Peyer's patch (tissue), 4 donors: ENCODE results near the gene ASTN1. TPM values are rescaled to one million over a fixed set of nuclear protein-coding genes. Genes with fewer than 3 reads are reported as not detected.

ENCODE experiments used
- DNase-seq, 3 donors: peaks; one replicate each; pipeline ENCODE4 v3.0.0-alpha.2; 2017 to 2019
- H3K27ac ChIP-seq, 4 donors: fragments of 200-600 bp; sonication (generic); one replicate each; pipeline ENCODE4 v1.5.1; 2016 to 2019
- H3K27me3 ChIP-seq, 2 donors: fragments of 200-600 bp; sonication (generic); one replicate each; pipeline ENCODE4 v1.5.1; 2019
- H3K36me3 ChIP-seq, 3 donors: fragments of 200-600 bp; sonication (generic); one replicate each; pipeline ENCODE4 v1.5.1; 2016 to 2019
- H3K4me1 ChIP-seq, 4 donors: fragments of 200-600 bp; sonication (generic); one replicate each; pipeline ENCODE4 v1.5.1; 2016 to 2019
- H3K4me3 ChIP-seq, 4 donors: fragments of 200-600 bp; sonication (generic); 1 replicate in 3 of 4; 2 replicates in 1 of 4; pipeline ENCODE4 v1.5.1; 2016 to 2019; ENCODE audit warnings: mild to moderate bottlenecking in 1 of 4
- H3K9me3 ChIP-seq, 4 donors: fragments of 200-600 bp; sonication (generic); one replicate each; pipeline ENCODE4 v1.5.1; 2016 to 2019; ENCODE audit warnings: mild to moderate bottlenecking in 1 of 4
- POLR2A ChIP-seq, 2 donors: fragments of 450-650 bp; IDR thresholded peaks; one replicate each; pipeline ENCODE4 v1.5.1; 2017; ENCODE audit warnings: antibody characterized with exemption in 2 of 2, mild to moderate bottlenecking in 2 of 2, moderate library complexity in 2 of 2
- total RNA-seq, 4 donors: library from RNA; depleted of rRNA; stranded (reverse); fragments of >200 nt; gene quantifications; one replicate each; pipeline ENCODE4 v1.1.0, GENCODE V29; 2016
- TF ChIP-seq, protein P1 (sequence below), 6 experiments: fragments of 450-650 bp in 4 of 6; fragments of 200-600 bp in 2 of 6; sonication (generic) in 1 of 6; IDR thresholded peaks; one replicate each; pipeline ENCODE4 v1.5.1; 2017 to 2019; ENCODE audit warnings: antibody characterized with exemption in 6 of 6, mild to moderate bottlenecking in 3 of 6, moderate library complexity in 1 of 6

The ASTN1 gene
- total RNA-seq, 4 donors from 2014 or later, result 0.28 TPM; not detected in 3

DNA sequence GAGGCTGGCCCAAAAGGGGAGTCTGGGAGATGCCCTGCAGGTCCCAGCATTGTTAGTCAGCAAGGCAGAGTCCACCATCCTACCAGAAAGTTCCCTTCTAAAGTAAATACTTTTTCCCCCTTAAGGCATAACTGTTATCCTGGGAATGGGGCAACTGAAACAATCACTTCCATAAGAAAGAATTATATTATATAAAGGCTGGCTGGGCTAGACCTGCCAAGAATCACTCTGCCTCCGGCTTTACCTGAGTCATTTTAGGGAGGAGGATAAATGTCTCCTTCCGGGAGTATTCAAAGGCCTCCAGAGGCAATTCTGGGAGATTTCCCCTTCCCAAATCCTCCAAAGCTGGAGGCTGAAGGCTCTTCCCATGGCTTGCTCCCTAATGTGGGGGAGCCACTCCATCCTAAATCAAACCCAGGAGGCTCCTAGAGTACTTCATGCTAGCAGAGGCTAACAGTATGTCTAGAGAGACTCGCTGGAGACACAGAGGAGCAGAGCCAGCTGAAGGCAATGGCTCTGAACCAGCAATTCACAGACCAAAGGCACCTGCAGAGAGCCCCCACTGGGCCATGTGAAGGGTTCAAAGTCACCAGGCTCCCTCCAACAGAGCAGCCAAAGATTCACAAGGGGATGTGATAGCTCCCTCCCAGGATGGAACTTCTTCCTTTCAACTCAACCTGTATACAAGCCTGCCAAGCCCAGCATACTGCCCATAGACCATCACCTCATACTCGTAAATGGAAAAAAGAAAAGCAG lies 116.0 kb downstream of the ASTN1 start:
- no peak for TF ChIP-seq POLR2A (IDR thresholded peaks at IDR 0.05)
- TF ChIP-seq, protein P1, sequence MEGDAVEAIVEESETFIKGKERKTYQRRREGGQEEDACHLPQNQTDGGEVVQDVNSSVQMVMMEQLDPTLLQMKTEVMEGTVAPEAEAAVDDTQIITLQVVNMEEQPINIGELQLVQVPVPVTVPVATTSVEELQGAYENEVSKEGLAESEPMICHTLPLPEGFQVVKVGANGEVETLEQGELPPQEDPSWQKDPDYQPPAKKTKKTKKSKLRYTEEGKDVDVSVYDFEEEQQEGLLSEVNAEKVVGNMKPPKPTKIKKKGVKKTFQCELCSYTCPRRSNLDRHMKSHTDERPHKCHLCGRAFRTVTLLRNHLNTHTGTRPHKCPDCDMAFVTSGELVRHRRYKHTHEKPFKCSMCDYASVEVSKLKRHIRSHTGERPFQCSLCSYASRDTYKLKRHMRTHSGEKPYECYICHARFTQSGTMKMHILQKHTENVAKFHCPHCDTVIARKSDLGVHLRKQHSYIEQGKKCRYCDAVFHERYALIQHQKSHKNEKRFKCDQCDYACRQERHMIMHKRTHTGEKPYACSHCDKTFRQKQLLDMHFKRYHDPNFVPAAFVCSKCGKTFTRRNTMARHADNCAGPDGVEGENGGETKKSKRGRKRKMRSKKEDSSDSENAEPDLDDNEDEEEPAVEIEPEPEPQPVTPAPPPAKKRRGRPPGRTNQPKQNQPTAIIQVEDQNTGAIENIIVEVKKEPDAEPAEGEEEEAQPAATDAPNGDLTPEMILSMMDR (IDR thresholded peaks at IDR 0.05), result no peak
- H3K9me3 ChIP-seq, result no peaks in the 10 kb centered on the region
- no peaks in the 10 kb centered on the region for H3K36me3 ChIP-seq
- H3K4me3 ChIP-seq, result no peak overlapping the region
- H3K27ac ChIP-seq, result no peak overlapping the region
- H3K27me3 ChIP-seq, result no peaks in the 10 kb centered on the region
- no peak for DNase-seq
- H3K4me1 ChIP-seq, result no peaks in the 10 kb centered on the region

- Histone ChIP-seq H3K27ac (no peak overlapping the region), H3K36me3 (no peaks in the 10 kb centered on the region), H3K4me1 (no peaks in the 10 kb centered on the region), H3K27me3 (no peaks in the 10 kb centered on the region), H3K9me3 (no peaks in the 10 kb centered on the region), H3K4me3 (no peak overlapping the region)
- TF ChIP-seq POLR2A (IDR thresholded peaks at IDR 0.05), result no peak
- TF ChIP-seq, protein P1 (IDR thresholded peaks at IDR 0.05), result no peak
- DNase-seq, result no peak
These were observed 119.4 kb downstream of the ASTN1 start for GRCh38 chr1:177045151-177045550.

GRCh38 chr1:177044390-177044789 lies 120.1 kb downstream of the ASTN1 start:
- H3K4me3 ChIP-seq, result no peak overlapping the region
- H3K9me3 ChIP-seq, result no peaks in the 10 kb centered on the region
- TF ChIP-seq POLR2A (IDR thresholded peaks at IDR 0.05), result no peak
- TF ChIP-seq, protein P1 (IDR thresholded peaks at IDR 0.05), result no peak
- no peaks in the 10 kb centered on the region for H3K27me3 ChIP-seq
- no peaks in the 10 kb centered on the region for H3K36me3 ChIP-seq
- no peak overlapping the region for H3K27ac ChIP-seq
- DNase-seq, result no peak
- no peaks in the 10 kb centered on the region for H3K4me1 ChIP-seq

- Histone ChIP-seq H3K4me1 (no peaks in the 10 kb centered on the region), H3K27me3 (no peaks in the 10 kb centered on the region), H3K36me3 (no peaks in the 10 kb centered on the region), H3K9me3 (no peaks in the 10 kb centered on the region), H3K27ac (no peak overlapping the region), H3K4me3 (no peak overlapping the region)
- TF ChIP-seq, protein P1 (IDR thresholded peaks at IDR 0.05), result no peak
- TF ChIP-seq POLR2A (IDR thresholded peaks at IDR 0.05), result no peak
- DNase-seq, result no peak
These were observed 120.9 kb downstream of the ASTN1 start for GRCh38 chr1:177043597-177043996.

- TF ChIP-seq, protein P1 (IDR thresholded peaks at IDR 0.05), result no peak
- TF ChIP-seq POLR2A (IDR thresholded peaks at IDR 0.05), result no peak
- no peak for DNase-seq
- no peak overlapping the region for H3K27ac ChIP-seq
- H3K4me3 ChIP-seq, result no peak overlapping the region
- H3K36me3 ChIP-seq, result no peaks in the 10 kb centered on the region
- no peaks in the 10 kb centered on the region for H3K27me3 ChIP-seq
- no peaks in the 10 kb centered on the region for H3K4me1 ChIP-seq
- H3K9me3 ChIP-seq, result no peaks in the 10 kb centered on the region
These were observed 128.9 kb downstream of the ASTN1 start for GRCh38 chr1:177035586-177035985.
